Transverse colon (tissue), 3 donors: ENCODE measurements around the gene SHB.

ENCODE experiments used
- POLR2A ChIP-seq: fragments of 450-650 bp; IDR thresholded peaks from one replicate; pipeline ENCODE4 v1.6.1; 2016; ENCODE audit warnings: antibody characterized with exemption, mild to moderate bottlenecking, moderate library complexity
- TF ChIP-seq, protein P1 (sequence below), 5 experiments: fragments of 200-600 bp in 3 of 5; fragments of 450-650 bp in 2 of 5; sonication (generic) in 3 of 5; IDR thresholded peaks; 1 replicate in 2 of 5; 2 replicates in 3 of 5; pipeline ENCODE4 v1.5.1; 2016 to 2017; ENCODE audit warnings: antibody characterized with exemption in 5 of 5, inconsistent platforms in 3 of 5, mild to moderate bottlenecking in 2 of 5, moderate library complexity in 1 of 5

DNA sequence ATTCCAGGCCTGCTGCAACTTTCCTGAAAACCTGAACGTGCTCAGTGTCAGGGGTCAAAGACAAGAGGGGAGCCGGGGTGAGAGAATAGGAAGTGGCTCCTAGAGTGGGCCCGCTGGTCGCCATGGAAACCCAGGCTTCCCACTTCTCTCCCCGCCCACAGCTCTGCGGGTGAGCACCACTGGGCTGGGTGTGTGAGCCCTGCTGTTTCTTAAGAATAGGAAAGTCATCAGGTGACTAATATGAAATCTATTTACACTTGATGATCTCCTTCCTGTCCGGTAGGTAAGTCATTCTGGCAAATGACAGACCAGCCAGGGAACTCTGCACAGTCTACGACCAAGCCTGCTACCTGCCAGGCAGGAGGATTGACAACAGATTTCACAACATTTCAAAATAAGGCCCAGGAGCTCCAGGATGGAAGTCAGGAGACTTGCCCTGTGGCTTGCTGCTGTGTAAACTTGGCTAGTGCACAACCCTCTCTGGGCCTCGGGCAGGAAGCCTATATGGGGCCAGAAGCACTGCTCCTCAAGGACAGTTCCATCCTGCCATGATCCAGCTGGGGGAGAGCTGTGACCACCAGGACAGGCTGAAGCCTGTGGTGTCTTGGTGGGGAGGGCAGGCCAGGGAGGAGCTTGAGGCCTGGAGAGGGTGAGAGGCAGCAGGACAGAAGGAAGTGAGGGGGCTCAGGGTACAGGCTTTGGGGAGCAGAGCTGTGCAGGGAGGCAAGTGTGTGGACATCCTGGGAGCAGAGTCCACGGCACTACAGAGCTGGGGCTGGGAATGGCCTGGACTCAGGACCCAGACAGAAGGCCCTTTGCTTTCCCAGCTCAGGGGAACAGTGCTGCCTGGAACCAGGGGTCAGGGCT lies 60.6 kb downstream of the SHB start:
- TF ChIP-seq, protein P1, sequence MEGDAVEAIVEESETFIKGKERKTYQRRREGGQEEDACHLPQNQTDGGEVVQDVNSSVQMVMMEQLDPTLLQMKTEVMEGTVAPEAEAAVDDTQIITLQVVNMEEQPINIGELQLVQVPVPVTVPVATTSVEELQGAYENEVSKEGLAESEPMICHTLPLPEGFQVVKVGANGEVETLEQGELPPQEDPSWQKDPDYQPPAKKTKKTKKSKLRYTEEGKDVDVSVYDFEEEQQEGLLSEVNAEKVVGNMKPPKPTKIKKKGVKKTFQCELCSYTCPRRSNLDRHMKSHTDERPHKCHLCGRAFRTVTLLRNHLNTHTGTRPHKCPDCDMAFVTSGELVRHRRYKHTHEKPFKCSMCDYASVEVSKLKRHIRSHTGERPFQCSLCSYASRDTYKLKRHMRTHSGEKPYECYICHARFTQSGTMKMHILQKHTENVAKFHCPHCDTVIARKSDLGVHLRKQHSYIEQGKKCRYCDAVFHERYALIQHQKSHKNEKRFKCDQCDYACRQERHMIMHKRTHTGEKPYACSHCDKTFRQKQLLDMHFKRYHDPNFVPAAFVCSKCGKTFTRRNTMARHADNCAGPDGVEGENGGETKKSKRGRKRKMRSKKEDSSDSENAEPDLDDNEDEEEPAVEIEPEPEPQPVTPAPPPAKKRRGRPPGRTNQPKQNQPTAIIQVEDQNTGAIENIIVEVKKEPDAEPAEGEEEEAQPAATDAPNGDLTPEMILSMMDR (IDR thresholded peaks at IDR 0.05), result no peak
- no peak for TF ChIP-seq POLR2A
